Astrocyte of the spinal cord (primary cell): ENCODE measurements around the gene KIR3DL2.
"Not testable (repeated sequence)": the region's sequence is repeated elsewhere in the genome, so short reads cannot be mapped to it uniquely, and the experiment has no call there.

ENCODE experiments used
- DNase-seq: peaks from one replicate; pipeline ENCODE4 v3.0.0; 2011; ENCODE audit warnings: low read depth, low spot score
- H3K4me3 ChIP-seq: 2 replicates; pipeline ENCODE4 v1.5.1; 2011; ENCODE audit warnings: low read depth, mild to moderate bottlenecking, low read length, moderate library complexity
- in situ Hi-C: cut with HindIII; loops from 2 replicates; pipeline ENCODE4 v1.10.0; 2017; ENCODE audit warnings: low sequenced_read_pairs
- TF ChIP-seq, protein P1 (sequence below): IDR thresholded peaks from 2 replicates; pipeline ENCODE4 v1.5.1; 2012; ENCODE audit warnings: low read depth, mild to moderate bottlenecking, low read length, inconsistent platforms

The KIR3DL2 gene

DNA sequence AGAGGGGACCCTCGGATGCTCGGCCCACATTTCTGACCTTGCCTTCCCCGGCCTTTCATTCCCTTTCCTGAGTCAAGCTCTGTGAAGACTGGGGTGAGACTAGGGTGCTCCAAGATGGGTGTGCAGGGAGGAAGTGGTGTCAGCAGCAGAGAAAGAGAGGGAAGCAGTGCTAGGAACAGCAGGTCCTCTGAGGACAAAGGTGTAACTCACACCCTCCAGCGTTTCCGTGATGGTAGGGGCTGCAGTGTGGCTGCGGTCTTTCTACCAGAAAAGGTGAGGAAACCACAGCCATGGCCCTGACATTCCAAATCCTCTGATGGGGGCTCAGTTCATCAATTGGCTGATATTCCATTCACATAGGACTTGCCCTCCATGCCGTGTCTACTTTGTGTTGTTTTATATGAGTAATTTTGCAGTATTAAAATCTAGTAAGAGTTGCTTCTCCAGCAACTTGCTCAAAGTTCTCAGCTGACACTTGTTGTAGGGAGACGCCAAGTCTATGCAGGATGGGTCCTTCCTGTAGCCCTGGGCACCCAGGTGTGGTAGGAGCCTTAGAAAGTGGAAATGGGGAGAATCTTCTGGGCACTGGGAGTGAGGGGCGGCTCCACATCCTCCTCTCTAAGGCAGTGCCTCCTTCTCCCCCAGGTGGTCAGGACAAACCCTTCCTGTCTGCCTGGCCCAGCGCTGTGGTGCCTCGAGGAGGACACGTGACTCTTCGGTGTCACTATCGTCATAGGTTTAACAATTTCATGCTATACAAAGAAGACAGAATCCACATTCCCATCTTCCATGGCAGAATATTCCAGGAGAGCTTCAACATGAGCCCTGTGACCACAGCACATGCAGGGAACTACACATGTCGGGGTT lies 32.3 kb upstream of the KIR3DL2 start:
- TF ChIP-seq, protein P1, sequence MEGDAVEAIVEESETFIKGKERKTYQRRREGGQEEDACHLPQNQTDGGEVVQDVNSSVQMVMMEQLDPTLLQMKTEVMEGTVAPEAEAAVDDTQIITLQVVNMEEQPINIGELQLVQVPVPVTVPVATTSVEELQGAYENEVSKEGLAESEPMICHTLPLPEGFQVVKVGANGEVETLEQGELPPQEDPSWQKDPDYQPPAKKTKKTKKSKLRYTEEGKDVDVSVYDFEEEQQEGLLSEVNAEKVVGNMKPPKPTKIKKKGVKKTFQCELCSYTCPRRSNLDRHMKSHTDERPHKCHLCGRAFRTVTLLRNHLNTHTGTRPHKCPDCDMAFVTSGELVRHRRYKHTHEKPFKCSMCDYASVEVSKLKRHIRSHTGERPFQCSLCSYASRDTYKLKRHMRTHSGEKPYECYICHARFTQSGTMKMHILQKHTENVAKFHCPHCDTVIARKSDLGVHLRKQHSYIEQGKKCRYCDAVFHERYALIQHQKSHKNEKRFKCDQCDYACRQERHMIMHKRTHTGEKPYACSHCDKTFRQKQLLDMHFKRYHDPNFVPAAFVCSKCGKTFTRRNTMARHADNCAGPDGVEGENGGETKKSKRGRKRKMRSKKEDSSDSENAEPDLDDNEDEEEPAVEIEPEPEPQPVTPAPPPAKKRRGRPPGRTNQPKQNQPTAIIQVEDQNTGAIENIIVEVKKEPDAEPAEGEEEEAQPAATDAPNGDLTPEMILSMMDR: no peak
- DNase-seq: no peak
- H3K4me3 ChIP-seq: no peak overlapping the region
- in situ Hi-C loops: no loop called here

DNA sequence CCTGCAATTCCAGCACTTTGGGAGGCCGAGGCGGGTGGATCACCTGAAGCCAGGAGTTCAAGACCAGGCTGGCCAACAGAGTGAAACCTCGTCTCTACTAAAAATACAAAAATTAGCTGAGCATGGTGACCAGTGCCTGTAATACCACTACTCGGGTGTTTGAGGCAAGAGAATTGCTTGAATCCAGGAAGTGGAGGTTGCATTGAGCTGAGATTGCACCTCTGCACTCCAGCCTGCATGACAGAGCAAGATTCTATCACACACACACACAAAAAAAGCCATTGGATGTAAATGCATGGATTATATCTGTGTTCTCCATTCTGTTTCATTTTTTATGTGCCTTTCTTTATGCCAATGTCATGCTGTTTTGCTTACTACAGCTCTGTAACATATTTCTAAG lies 25.8 kb upstream of the KIR3DL2 start:
- DNase-seq, in situ Hi-C loops, H3K4me3 ChIP-seq: not testable (repeated sequence)

DNA sequence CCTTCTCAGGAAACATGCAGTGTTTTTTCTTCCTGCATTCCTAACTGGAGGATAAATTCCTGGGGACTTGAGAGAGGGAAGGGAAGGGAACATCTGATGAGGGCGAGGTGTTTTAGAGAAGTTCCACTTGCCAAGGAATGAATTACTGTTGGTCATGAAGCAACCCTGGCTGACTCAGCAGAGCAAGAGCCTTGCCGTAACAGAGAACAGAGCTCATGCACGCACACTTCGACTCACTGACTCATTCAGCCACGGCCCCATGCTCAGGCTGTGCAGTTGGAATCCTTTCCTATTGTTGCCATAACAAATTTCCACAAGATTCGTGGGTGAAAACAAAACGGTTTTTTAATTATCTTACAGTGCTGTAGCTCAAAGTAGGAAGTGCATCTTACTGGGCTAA lies 24.9 kb upstream of the KIR3DL2 start:
- DNase-seq, in situ Hi-C loops: not testable (repeated sequence)

GRCh38 chr19:54828064-54828463 lies 22.2 kb upstream of the KIR3DL2 start:
- H3K4me3 ChIP-seq, DNase-seq, in situ Hi-C loops: not testable (repeated sequence)

More for the DNA sequence above, 24.9 kb upstream of the KIR3DL2 start:
- not testable (repeated sequence) for H3K4me3 ChIP-seq

GRCh38 chr19:54832496-54832895 lies 17.7 kb upstream of the KIR3DL2 start, which contains the start of gene KIR2DS4:
TSS of gene KIR2DS4 (plus strand) at chr19:54832676.
- DNase-seq, in situ Hi-C loops, H3K4me3 ChIP-seq: not testable (repeated sequence)

GRCh38 chr19:54835126-54835525 lies 15.1 kb upstream of the KIR3DL2 start:
- DNase-seq, in situ Hi-C loops, H3K4me3 ChIP-seq: not testable (repeated sequence)

GRCh38 chr19:54837522-54837921 lies 12.7 kb upstream of the KIR3DL2 start:
- DNase-seq, H3K4me3 ChIP-seq, in situ Hi-C loops: not testable (repeated sequence)

DNA sequence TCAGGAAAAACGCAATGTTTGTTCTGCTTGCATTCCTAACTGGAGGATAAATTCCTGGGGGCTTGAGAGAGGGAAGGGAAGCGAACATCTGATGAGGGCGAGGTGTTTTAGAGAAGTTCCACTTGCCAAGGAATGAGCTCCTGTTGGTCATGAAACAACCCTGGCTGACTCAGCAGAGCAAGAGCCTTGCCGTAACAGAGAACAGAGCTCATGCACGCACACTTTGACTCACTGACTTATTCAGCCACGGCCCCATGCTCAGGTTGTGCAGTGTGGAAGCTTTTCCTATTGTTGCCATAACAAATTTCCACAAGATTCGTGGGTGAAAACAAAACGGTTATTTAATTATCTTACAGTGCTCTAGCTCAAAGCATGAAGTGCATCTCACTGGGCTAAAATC lies 7.1 kb upstream of the KIR3DL2 start:
- H3K4me3 ChIP-seq, DNase-seq, in situ Hi-C loops: not testable (repeated sequence)

- in situ Hi-C loops: no loop called here
- H3K4me3 ChIP-seq: no peak overlapping the region
- no peak for DNase-seq
- TF ChIP-seq, protein P1: no peak
These were observed 687 bp downstream of the KIR3DL2 start for GRCh38 chr19:54850930-54851329.

DNA sequence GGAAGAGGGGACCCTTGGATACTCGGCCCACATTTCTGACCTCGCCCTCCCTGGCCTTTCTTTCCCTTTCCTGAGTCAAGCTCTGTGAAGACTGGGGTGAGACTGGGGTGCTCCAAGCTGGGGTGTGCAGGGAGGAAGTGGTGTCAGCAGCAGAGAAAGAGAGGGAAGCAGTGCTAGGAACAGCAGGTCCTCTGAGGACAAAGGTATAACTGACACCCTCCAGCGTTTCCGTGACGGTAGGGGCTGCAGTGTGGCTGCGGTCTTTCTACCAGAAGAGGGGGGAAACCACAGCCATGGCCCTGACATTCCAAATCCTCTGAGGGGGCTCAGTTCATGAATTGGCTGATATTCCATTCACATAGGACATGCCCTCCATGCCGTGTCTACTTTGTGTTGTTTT lies 1.1 kb downstream of the KIR3DL2 start:
- H3K4me3 ChIP-seq: no peak overlapping the region
- in situ Hi-C loops: no loop called here
- TF ChIP-seq, protein P1: no peak
- no peak for DNase-seq

GRCh38 chr19:54855241-54855640 lies 5.0 kb downstream of the KIR3DL2 start:
- H3K4me3 ChIP-seq, in situ Hi-C loops, DNase-seq: not testable (repeated sequence)

- DNase-seq, H3K4me3 ChIP-seq, in situ Hi-C loops: not testable (repeated sequence)
These were observed 8.2 kb downstream of the KIR3DL2 start for GRCh38 chr19:54858476-54858875.

GRCh38 chr19:54859421-54859820 lies 9.2 kb downstream of the KIR3DL2 start:
- H3K4me3 ChIP-seq, DNase-seq, in situ Hi-C loops: not testable (repeated sequence)

- DNase-seq, H3K4me3 ChIP-seq, in situ Hi-C loops: not testable (repeated sequence)
These were observed 13.2 kb downstream of the KIR3DL2 start for GRCh38 chr19:54863459-54863858.
